ENCODE data around the gene MPV17. TPM values are rescaled to one million over a fixed set of nuclear protein-coding genes. Genes with fewer than 3 reads are reported as not detected.

Gene MPV17
- total RNA-seq: 10 to 100 TPM; 46.6 to 59.6 TPM
- 85.7 TPM for polyA plus RNA-seq (2013, experiment 1 of 2)
- polyA plus RNA-seq (2013, experiment 2 of 2): 72.9 TPM
- long read RNA-seq, experiment 1, transcript MPV17-201 (7 exons, 998 nt): major isoform, 8 of 26 reads
- long read RNA-seq, experiment 1, partial matches to known transcripts: 6 of 26 reads
- long read RNA-seq, experiment 1, other reads (novel, unspliced or antisense): 9 of 26 reads
- long read RNA-seq, experiment 2, transcript MPV17-203 (8 exons, 1,005 nt): major isoform, 24 of 45 reads
- long read RNA-seq, experiment 2, transcript MPV17-201 (7 exons, 998 nt): minor isoform, 5 of 45 reads
- long read RNA-seq, experiment 2, partial matches to known transcripts: 2 of 45 reads
- long read RNA-seq, experiment 2, other reads (novel, unspliced or antisense): 9 of 45 reads
- long read RNA-seq, experiment 3, transcript MPV17-203 (8 exons, 1,005 nt): major isoform, 15 of 24 reads
- long read RNA-seq, experiment 3, partial matches to known transcripts: 0 of 24 reads
- long read RNA-seq, experiment 3, other reads (novel, unspliced or antisense): 4 of 24 reads
- long read RNA-seq, experiment 4, transcript MPV17-203 (8 exons, 1,005 nt): major isoform, 106 of 162 reads
- long read RNA-seq, experiment 4, transcript MPV17-211 (8 exons, 905 nt): minor isoform, 8 of 162 reads
- long read RNA-seq, experiment 4, partial matches to known transcripts: 2 of 162 reads
- long read RNA-seq, experiment 4, other reads (novel, unspliced or antisense): 39 of 162 reads

GRCh38 chr2:27322766-27323595 lies at the start of gene MPV17:
Gene MPV17 (minus strand): TSS chr2:27323097. CDS start chr2:27322517, 580 bp downstream.
- Mint-ChIP-seq H3K27me3 (ENCODE audit: insufficient read depth) (no peaks in the 10 kb centered on the region), H3K4me3 (peak within 1 kb of the TSS; percentile 93), H3K36me3 (ENCODE audit: low read depth) (peaks cover 18% of the 10 kb centered on the region), H3K27ac (peak within 1 kb of the TSS; percentile 99), H3K9me3 (no peaks in the 10 kb centered on the region), H3K4me1 (peaks cover 15% of the 10 kb centered on the region)
- 2 to 4% methylated on average over 20 to 39 of the region's 39 CpGs for WGBS, 2 experiments (ENCODE audit: insufficient coverage in 1 of 2, insufficient read length in 1 of 2)
- Histone ChIP-seq H3K9ac (ENCODE audit: extremely low read depth, low read length, poor library complexity, severe bottlenecking) (peak within 1 kb of the TSS; percentile 99), H3K27ac (ENCODE audit: low read depth, low read length) (peak within 1 kb of the TSS; percentile 89), H3K4me1 (ENCODE audit: control insufficient read depth, insufficient read depth, low read length) (no peaks in the 10 kb centered on the region), H3K27me3 (ENCODE audit: control insufficient read depth, insufficient read depth, low read length, poor library complexity, severe bottlenecking) (no peaks in the 10 kb centered on the region), H3K36me3 (ENCODE audit: control insufficient read depth, insufficient read depth, low read length) (peaks cover 22% of the 10 kb centered on the region), H3K4me3 (ENCODE audit: low read length) (peak within 1 kb of the TSS; percentile 98), H3K9me3 (ENCODE audit: control insufficient read depth, low read length) (no peaks in the 10 kb centered on the region)
- peak; percentile 98 for DNase-seq
- no peak for TF ChIP-seq CTCF (conservative IDR thresholded peaks at IDR 0.05)

DNA sequence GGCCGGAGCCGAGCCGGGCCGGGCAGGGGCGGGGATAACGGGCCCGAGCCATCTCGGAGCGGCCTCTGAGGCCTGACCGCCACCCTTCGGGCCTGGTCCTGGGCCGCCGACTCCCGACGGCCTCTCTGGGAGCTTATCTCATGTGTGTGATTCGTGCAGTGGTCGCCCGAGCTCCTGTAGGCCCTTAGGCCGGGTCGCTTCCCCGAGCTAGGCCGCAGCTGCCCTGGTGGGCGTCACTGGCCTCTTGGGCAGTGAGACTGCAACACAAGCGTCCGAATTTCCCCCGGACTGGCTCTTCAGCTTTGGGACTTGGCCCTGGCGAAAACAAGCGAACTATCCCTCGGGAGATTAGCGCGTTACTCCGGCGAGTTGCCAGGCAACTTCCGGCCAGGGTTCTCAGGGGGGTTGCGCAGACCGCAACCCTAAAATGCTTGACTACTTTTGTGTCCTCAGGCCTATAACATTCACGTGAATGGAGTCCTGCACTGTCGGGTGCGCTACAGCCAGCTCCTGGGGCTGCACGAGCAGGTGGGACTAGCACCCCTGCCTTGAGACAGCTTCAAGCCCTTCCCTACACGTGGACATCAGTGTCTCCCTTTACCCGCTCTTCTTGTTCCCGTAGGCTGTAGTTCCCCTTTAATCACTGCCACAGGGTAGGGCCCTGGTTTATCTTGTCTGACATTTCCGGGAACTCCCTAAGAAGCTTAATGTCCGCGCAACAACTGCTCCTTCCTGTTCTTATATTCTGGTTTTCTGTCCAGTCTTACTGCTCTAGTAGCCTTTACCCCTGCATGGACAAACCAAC lies 48.1 kb upstream of the MPV17 start:
- H3K27ac Mint-ChIP-seq: peak overlapping the region; percentile 94
- no peaks in the 10 kb centered on the region for H3K9me3 Mint-ChIP-seq
- H3K27ac ChIP-seq (ENCODE audit: low read depth, low read length): peak overlapping the region; percentile 52

More for the DNA sequence above, 48.1 kb upstream of the MPV17 start:
- DNase-seq: peak; percentile 66
- Mint-ChIP-seq H3K4me3 (peak overlapping the region; percentile 92), H3K36me3 (ENCODE audit: low read depth) (peaks cover 63% of the 10 kb centered on the region), H3K4me1 (peaks cover 26% of the 10 kb centered on the region), H3K27me3 (ENCODE audit: insufficient read depth) (no peaks in the 10 kb centered on the region)
- Histone ChIP-seq H3K36me3 (ENCODE audit: control insufficient read depth, insufficient read depth, low read length) (peaks cover 67% of the 10 kb centered on the region), H3K4me3 (ENCODE audit: low read length) (peak overlapping the region; percentile 98), H3K27me3 (ENCODE audit: control insufficient read depth, insufficient read depth, low read length, poor library complexity, severe bottlenecking) (no peaks in the 10 kb centered on the region), H3K4me1 (ENCODE audit: control insufficient read depth, insufficient read depth, low read length) (peaks cover 2% of the 10 kb centered on the region), H3K9me3 (ENCODE audit: control insufficient read depth, low read length) (no peaks in the 10 kb centered on the region), H3K9ac (ENCODE audit: extremely low read depth, low read length, poor library complexity, severe bottlenecking) (peak overlapping the region; percentile 94)
- 6 to 8% methylated on average over 29 to 46 of the region's 46 CpGs for WGBS, 2 experiments (ENCODE audit: insufficient coverage in 1 of 2, insufficient read length in 1 of 2)
- TF ChIP-seq CTCF (conservative IDR thresholded peaks at IDR 0.05): no peak

Data from endodermal cell (in vitro differentiated cells).